IPS-18a (cell line): Measurements from ENCODE around the gene MFAP4.

Experiments
- H3K27ac ChIP-seq: one replicate; pipeline ENCODE4 v1.5.1; 2013; ENCODE audit warnings: low read length
- H3K27me3 ChIP-seq: one replicate; pipeline ENCODE4 v1.6.1; 2013; ENCODE audit warnings: mild to moderate bottlenecking, low read length; ENCODE audit not compliant: control insufficient read depth, insufficient read depth
- H3K36me3 ChIP-seq: one replicate; pipeline ENCODE4 v1.6.1; 2013; ENCODE audit warnings: low read depth, low read length; ENCODE audit not compliant: control insufficient read depth
- H3K4me1 ChIP-seq: one replicate; pipeline ENCODE4 v1.6.1; 2013; ENCODE audit warnings: low read depth, low read length; ENCODE audit not compliant: control insufficient read depth
- H3K4me3 ChIP-seq: one replicate; pipeline ENCODE4 v1.5.1; 2013; ENCODE audit warnings: low read length
- H3K9ac ChIP-seq: one replicate; pipeline ENCODE4 v1.6.1; 2013; ENCODE audit warnings: mild to moderate bottlenecking, low read length, moderate library complexity
- H3K9me3 ChIP-seq: one replicate; pipeline ENCODE4 v1.6.1; 2013; ENCODE audit warnings: low read depth, low read length; ENCODE audit not compliant: control insufficient read depth

MFAP4 gene

DNA sequence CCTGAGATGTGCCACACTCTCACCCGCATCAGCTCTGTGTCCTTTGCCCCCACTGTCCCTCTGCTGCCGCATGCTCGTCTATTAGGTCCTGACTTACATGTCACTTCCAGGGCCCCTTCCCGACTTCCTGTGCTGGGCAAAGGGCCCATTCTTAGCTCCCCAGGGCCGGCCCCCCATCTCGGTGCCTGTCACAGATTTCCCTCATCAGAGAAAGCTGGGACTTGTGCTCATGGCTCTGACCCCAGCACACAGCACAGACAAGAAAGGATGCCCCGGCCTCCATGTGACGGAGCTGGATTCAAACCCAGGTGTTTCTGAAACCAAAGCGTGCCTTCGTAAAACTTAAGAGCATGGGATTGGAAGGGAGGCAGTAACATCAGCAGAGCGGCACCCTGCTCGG is 14.6 kb downstream of the MFAP4 start:
- Histone ChIP-seq H3K9me3 (no peaks in the 10 kb centered on the region), H3K4me1 (peaks cover 10% of the 10 kb centered on the region), H3K27me3 (no peaks in the 10 kb centered on the region), H3K9ac (no peak overlapping the region), H3K27ac (no peak overlapping the region), H3K4me3 (no peak overlapping the region), H3K36me3 (no peaks in the 10 kb centered on the region)

DNA sequence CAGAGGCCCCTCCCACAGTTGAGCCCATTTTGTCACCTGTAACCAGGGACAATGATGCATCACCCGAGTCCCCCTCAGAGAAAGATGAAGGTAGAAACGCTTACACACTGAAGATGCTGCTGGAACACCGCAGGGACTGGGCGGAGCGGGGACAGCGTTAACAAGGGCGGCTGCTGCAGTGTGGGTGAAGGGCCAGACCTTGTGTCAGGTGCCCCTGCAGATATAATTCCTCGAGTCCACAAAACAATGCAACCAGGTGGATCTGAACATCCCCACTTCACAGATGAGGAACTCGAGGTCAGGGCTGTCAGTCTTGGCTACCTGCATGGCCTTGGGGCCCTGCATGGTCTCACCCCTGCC is 15.0 kb downstream of the MFAP4 start:
- Histone ChIP-seq H3K36me3 (no peaks in the 10 kb centered on the region), H3K27ac (no peak overlapping the region), H3K4me1 (peaks cover 8% of the 10 kb centered on the region), H3K4me3 (no peak overlapping the region), H3K27me3 (no peaks in the 10 kb centered on the region), H3K9me3 (no peaks in the 10 kb centered on the region), H3K9ac (no peak overlapping the region)

DNA sequence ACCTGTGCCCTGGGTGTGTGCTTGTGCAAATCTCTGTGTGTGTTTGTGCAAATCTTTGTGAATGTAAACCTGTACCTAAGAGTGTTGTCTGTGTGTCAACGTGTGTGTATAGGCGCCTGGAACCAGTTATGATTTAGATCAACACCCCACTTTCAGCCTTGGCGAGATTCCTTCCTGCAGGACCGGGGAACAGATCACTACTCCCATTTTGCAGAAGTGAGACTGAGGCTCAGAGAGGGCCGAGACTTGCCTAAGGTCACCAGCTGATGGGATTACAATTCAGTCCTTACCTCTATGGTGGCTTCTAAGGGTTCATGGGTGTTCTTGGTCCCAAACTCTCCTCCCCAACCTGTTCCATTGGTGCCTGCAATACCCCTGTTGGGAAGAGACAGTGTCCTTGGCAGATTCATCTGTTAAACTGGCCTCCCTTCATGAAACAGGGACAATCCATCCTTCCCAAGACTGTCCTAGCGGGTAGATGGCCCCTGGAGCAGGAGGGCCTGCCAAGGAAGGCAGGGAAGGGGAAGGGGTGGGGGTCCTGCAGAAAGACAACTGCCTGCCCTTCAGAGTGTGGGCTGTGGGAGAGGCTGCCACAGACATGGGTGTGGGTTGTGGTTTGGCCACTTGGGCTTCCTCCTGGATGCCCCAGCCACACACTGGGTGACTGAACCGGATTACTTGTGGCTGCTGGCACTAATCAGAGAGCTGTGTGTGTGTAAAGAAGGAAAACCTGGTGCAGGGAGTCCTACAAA is 15.6 kb downstream of the MFAP4 start:
- H3K27ac ChIP-seq = no peak overlapping the region
- H3K9me3 ChIP-seq = no peaks in the 10 kb centered on the region
- H3K4me1 ChIP-seq = peaks cover 6% of the 10 kb centered on the region
- no peak overlapping the region for H3K4me3 ChIP-seq
- H3K9ac ChIP-seq = no peak overlapping the region
- H3K27me3 ChIP-seq = no peaks in the 10 kb centered on the region
- H3K36me3 ChIP-seq = no peaks in the 10 kb centered on the region

DNA sequence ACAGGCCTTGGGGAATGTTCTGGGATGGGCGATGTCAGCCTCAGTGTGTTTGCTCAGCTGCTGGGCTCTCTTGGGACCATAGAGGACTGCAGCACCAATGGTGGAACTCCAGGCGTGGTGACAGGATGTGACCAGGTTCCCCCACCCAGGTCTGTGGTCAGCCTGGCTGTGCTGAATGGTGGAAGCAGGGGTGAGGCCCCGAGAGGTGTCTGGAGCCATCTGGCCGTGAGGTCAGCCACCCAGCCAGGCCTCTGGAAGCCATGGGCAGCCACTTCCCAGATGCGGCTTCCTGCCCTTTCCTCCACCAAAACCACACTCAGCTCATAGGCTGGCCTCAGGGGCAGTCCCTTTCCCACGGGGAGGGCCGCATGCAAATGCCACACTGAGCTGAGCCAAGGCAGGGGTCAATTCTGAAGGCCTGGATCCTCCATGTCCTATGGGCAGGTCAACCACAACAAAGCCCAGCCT is 16.5 kb downstream of the MFAP4 start:
- Histone ChIP-seq H3K27ac (no peak overlapping the region), H3K9ac (no peak overlapping the region), H3K9me3 (no peaks in the 10 kb centered on the region), H3K4me3 (no peak overlapping the region), H3K27me3 (no peaks in the 10 kb centered on the region), H3K4me1 (peaks cover 6% of the 10 kb centered on the region), H3K36me3 (no peaks in the 10 kb centered on the region)

DNA sequence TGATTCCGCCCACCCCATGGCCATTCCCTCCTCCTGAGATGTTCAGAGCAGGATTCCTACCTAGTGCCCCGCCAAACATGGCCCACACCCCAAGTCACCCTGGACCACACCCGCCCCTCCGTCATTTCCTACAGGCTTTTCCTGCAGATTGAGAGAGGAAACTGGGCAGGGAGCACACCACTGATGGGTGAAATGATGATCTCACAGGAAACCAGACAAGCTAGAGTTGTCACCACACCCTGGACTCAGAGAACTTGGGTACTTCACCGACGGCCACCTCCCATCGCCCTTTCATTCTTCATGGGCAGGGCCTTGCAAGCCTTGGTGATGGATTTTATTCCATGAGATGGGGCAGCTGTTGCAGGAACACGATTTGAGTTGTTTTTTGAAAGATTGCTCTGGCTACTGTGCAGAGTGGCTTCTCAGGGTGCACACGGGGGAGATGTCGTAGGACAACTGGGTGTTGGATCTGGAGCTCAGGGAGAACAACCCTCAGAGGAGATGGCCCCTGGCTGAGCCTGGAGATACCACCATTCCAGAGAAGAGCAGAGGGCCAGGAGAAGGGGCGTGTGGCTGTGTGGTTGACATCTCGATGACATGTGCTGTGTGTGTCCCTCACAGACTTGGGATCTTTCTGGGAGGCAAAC is 17.0 kb downstream of the MFAP4 start:
- Histone ChIP-seq H3K36me3 (no peaks in the 10 kb centered on the region), H3K9me3 (no peaks in the 10 kb centered on the region), H3K27ac (no peak overlapping the region), H3K4me3 (no peak overlapping the region), H3K27me3 (no peaks in the 10 kb centered on the region), H3K9ac (no peak overlapping the region), H3K4me1 (peaks cover 6% of the 10 kb centered on the region)

DNA sequence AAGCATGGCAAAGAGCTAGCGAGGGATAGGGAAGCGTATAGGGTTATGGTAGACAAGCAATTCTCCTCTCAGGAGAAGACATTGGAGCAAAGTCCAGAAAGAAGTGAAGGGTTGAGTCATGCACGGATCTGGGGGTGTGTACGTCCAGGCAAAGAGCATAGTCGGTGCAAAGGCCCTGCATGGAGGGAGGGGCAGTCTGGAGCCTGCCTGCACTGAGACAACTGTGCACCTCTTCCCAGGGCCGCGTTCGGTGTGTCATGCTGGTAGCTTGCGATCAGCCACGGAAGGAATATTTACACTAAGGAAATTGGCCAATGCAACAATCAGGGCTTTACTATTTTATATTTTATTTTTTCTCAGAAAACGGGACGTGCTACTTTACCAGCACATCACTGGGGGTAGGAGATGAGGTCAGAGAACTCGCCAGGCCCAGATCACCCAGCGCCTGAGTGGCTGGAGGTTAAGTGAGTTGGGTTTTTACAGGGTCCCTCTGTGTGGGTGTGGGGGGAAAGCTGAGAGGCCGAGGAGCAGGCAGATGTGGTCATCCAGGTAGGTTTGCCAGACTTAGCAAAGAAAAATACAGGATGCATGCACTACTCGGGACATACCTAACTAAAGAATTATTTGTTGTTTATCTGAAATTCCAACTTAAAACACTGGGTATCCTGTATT is 17.7 kb downstream of the MFAP4 start:
- no peak overlapping the region for H3K4me3 ChIP-seq
- no peaks in the 10 kb centered on the region for H3K36me3 ChIP-seq
- H3K4me1 ChIP-seq = peaks cover 6% of the 10 kb centered on the region
- H3K9me3 ChIP-seq = no peaks in the 10 kb centered on the region
- H3K27me3 ChIP-seq = no peaks in the 10 kb centered on the region
- H3K9ac ChIP-seq = no peak overlapping the region
- H3K27ac ChIP-seq = no peak overlapping the region

DNA sequence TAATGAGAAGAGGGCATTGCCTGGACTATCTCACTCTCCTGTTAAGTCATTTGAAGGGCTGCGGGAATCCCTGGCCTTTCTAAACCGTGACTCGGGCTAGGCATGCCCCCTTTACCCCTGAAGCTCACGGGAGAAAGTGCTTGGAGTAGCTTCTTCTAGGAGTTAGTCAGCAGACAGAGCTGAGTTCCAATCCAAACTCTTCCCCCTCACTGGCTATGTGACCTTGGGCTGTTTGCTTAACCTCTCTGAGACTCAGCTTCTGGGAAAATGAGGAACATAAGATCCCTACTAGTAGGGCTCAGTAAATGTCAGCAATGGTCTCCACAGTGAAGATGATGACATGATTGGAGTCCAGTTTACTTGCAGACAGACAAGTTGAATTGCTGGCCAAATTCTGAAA is 18.8 kb downstream of the MFAP4 start:
- no peak overlapping the region for H3K9ac ChIP-seq
- H3K4me1 ChIP-seq = peaks cover 7% of the 10 kb centered on the region

DNA sequence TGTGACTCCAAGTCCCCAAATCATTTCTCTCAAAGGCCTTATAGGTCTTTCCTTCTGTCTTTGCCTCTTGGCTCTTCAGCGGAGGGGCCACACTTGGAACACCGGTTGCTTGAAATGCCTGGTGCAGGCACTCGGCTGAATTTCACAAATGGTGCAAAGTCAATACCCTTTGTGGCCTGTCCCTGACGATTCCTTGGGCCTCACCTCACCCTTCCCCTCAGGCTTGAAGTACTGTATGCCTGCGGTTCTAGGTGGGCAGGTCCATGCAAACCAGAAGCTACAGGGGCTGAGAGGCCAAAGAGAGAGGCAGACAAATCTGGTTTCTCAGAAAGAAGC is 20.4 kb downstream of the MFAP4 start:
- Histone ChIP-seq H3K4me1 (peaks cover 4% of the 10 kb centered on the region), H3K27ac (no peak overlapping the region), H3K9ac (no peak overlapping the region), H3K36me3 (no peaks in the 10 kb centered on the region), H3K9me3 (no peaks in the 10 kb centered on the region), H3K4me3 (no peak overlapping the region), H3K27me3 (no peaks in the 10 kb centered on the region)

More for the DNA sequence above, 18.8 kb downstream of the MFAP4 start:
- Histone ChIP-seq H3K4me3 (no peak overlapping the region), H3K9me3 (no peaks in the 10 kb centered on the region), H3K36me3 (no peaks in the 10 kb centered on the region), H3K27ac (no peak overlapping the region), H3K27me3 (no peaks in the 10 kb centered on the region)

DNA sequence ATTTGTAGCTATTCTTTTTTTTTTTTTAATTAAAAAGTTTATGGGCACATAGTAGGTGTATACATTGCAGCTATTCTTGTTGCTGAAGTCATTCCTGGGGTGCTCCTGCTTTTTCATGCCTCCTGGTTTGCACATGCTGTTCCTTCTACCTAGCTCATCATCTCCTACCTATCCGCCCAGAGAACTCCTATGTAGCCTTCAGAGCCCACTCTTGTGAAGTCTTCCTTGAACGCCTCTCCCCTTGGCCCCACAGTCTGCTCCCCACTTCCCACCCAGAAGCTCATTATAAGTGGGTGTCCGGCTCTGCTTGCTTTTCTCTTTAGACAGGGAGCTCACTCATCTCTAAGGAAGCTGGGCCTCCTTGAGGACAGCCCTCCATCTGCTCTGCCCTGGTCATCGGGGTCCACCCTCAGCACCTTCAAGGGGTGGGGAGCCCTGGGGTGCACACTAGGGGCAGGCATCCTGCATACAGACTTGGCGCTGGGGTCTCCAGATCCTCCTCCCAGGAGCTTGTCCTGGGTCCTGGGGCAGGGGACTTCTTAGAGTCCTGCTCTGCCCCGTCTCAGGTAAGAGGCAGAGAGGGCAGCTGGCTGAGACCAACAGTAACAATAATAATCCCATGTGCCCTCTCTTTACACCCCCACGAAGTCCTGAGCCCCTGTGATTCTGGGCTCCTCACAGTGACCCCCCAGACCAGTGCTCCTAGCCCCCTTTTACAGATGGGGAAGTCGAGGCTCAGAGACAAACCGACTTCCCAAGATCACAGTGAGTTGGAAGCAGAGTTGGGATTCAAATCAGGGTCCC is 21.0 kb downstream of the MFAP4 start:
- Histone ChIP-seq H3K27ac (no peak overlapping the region), H3K4me1 (peaks cover 4% of the 10 kb centered on the region)

DNA sequence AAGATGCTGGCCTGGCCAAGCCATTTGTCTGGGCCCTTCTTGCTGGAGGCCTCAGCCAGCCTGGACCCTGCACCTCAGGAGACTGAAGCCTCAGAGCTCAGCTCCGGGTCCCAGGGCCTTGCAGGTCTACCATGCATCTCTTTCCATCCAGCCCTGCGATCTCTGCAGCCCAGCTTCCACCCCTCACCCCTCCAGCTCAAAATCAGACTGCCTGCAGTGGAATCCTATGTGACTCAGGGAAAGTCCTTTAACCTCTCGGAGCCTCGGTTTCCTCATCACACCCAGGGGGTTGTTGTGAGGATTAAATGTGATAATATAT is 21.5 kb downstream of the MFAP4 start:
- Histone ChIP-seq H3K9me3 (no peaks in the 10 kb centered on the region), H3K4me3 (no peak overlapping the region), H3K9ac (no peak overlapping the region), H3K4me1 (peaks cover 4% of the 10 kb centered on the region), H3K27ac (no peak overlapping the region), H3K27me3 (no peaks in the 10 kb centered on the region), H3K36me3 (no peaks in the 10 kb centered on the region)

More for the DNA sequence above, 21.0 kb downstream of the MFAP4 start:
- Histone ChIP-seq H3K4me3 (no peak overlapping the region), H3K36me3 (no peaks in the 10 kb centered on the region), H3K9ac (no peak overlapping the region), H3K27me3 (no peaks in the 10 kb centered on the region), H3K9me3 (no peaks in the 10 kb centered on the region)

DNA sequence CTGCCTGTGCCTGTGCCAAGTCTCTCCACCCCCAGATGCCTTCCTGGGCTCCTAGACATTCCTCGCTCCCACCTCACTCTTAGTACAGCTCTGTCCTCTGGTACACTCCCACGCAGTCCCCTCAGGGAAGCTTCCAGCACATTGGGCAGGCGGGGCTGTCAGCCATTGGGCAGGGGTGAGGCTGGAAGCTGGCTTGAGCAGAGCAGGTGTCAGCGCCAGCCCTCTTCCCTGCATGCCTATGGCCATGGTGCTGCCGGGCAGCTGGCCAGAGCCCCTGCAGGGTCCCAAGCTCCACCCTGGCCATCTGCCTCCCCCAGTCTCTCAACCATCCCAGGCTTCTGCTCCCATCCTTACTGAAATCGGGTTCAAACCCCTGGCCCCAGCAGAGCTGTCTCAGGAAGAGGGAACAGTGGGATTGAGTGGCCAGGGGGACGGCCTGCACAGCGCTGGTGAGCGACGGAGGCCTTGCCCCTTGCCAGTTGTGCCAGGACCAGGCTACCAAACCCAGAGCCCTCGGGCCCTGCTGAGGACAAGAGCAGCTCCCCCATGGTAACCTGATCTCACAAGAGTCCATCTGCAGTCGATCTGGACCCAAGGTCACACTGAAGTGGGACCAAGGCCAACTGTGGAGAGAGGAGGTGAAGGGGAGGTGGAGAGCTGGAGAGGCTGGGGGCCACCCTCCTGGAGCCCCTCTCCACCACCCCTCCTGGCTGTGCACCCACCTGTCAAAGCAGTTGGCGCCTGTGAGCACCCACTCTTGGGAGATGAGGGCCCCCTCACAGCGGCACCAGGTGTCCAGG is 22.1 kb downstream of the MFAP4 start:
- Histone ChIP-seq H3K27ac (no peak overlapping the region), H3K27me3 (no peaks in the 10 kb centered on the region), H3K4me3 (no peak overlapping the region), H3K36me3 (no peaks in the 10 kb centered on the region), H3K9me3 (no peaks in the 10 kb centered on the region), H3K4me1 (peaks cover 4% of the 10 kb centered on the region), H3K9ac (no peak overlapping the region)
